Stimulated activated CD4-positive, alpha-beta T cell treated with anti-CD3 and anti-CD28 coated beads, Interleukin-12 subunit alpha, Interleukin-12 subunit beta, amount 100 ng/mL, for 4 hours (primary cell): Measurements from ENCODE around the gene MESD.

ENCODE experiments used
- DNase-seq: peaks from one replicate; pipeline ENCODE4 v3.0.0-alpha.2; 2020

Gene MESD

GRCh38 chr15:80989518-80990478, at the start of gene MESD:
TSS of gene MESD (minus strand) at chr15:80989819. CDS start at chr15:80989791, 28 bp downstream.
- DNase-seq = peak; percentile 99

GRCh38 chr15:81038975-81039607, 49.5 kb upstream of the MESD start:
- DNase-seq = no peak

- DNase-seq = no peak
Measured at GRCh38 chr15:81037952-81038743, 48.5 kb upstream of the MESD start.

GRCh38 chr15:81033508-81033907, 43.9 kb upstream of the MESD start:
- no peak for DNase-seq

GRCh38 chr15:81032818-81033217, 43.2 kb upstream of the MESD start:
- no peak for DNase-seq

- DNase-seq = no peak
Measured at GRCh38 chr15:81032355-81032754, 42.7 kb upstream of the MESD start.

- DNase-seq = no peak
Measured at GRCh38 chr15:81031203-81031602, 41.6 kb upstream of the MESD start.

GRCh38 chr15:81030301-81030750, 40.7 kb upstream of the MESD start:
- DNase-seq = no peak

GRCh38 chr15:81029414-81030300, 40.0 kb upstream of the MESD start:
- no peak for DNase-seq

GRCh38 chr15:81026836-81027599, 37.4 kb upstream of the MESD start:
- no peak for DNase-seq

- DNase-seq = no peak
Measured at GRCh38 chr15:81025721-81026370, 36.2 kb upstream of the MESD start.

GRCh38 chr15:81024936-81025335, 35.3 kb upstream of the MESD start:
- DNase-seq = no peak

GRCh38 chr15:81024265-81024872, 34.8 kb upstream of the MESD start:
- no peak for DNase-seq

- no peak for DNase-seq
Measured at GRCh38 chr15:81023483-81024264, 34.1 kb upstream of the MESD start.

GRCh38 chr15:81021321-81021720, 31.7 kb upstream of the MESD start:
- no peak for DNase-seq

GRCh38 chr15:81018197-81018596, 28.6 kb upstream of the MESD start:
- no peak for DNase-seq

GRCh38 chr15:81016489-81017068, 27.0 kb upstream of the MESD start:
- no peak for DNase-seq

- DNase-seq = no peak
Measured at GRCh38 chr15:81015621-81016488, 26.2 kb upstream of the MESD start.
